ENCODE measurements around the gene FXYD2. TPM values are rescaled to one million over a fixed set of nuclear protein-coding genes. Genes with fewer than 3 reads are reported as not detected.

The FXYD2 gene
- total RNA-seq, 3 donors from 2014 or later = 1.2 to 9.1 (median 1.5) TPM

DNA sequence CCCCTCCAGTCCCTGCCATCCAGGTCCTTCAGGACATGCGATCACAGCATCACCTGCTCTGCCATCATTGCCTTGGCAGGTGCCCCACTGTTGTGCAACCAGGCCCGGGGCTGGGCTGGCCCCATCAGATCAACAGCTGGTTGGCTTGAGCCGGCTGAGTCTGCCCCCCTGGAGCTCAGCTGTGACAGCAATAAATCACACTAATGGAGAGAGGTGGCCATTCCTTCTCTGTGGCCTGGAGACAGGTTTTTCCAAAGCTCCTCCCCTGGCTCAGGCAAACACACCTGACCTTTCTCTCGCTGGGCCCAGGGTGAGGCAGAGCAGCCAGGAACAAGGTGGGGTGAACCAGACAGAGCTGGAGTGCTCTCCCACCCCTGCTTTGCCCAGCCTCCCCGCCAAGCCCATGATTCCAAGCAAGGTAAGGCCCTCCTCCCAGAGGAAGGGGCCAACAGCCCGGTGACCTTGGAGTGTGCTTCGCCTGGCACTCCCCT lies 8.9 kb upstream of the FXYD2 start:
- intact Hi-C loops (cut with DNase I, micrococcal nuclease) = loop anchor here in 1 of 2 donors (10.0 kb wide), 1 partner anchor 221 kb away; no protein-coding TSS in a partner anchor
- H3K36me3 ChIP-seq (ENCODE audit: low read depth) = no peaks in the 10 kb centered on the region
- H3K4me1 ChIP-seq (ENCODE audit: low read depth) = peaks cover 9% of the 10 kb centered on the region
- H3K9me3 ChIP-seq = no peaks in the 10 kb centered on the region
- ATAC-seq = peak; percentile 90
- peak; percentile 87 to 91 (median 88) for DNase-seq
- TF ChIP-seq, protein P1, sequence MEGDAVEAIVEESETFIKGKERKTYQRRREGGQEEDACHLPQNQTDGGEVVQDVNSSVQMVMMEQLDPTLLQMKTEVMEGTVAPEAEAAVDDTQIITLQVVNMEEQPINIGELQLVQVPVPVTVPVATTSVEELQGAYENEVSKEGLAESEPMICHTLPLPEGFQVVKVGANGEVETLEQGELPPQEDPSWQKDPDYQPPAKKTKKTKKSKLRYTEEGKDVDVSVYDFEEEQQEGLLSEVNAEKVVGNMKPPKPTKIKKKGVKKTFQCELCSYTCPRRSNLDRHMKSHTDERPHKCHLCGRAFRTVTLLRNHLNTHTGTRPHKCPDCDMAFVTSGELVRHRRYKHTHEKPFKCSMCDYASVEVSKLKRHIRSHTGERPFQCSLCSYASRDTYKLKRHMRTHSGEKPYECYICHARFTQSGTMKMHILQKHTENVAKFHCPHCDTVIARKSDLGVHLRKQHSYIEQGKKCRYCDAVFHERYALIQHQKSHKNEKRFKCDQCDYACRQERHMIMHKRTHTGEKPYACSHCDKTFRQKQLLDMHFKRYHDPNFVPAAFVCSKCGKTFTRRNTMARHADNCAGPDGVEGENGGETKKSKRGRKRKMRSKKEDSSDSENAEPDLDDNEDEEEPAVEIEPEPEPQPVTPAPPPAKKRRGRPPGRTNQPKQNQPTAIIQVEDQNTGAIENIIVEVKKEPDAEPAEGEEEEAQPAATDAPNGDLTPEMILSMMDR (IDR thresholded peaks at IDR 0.05) = no peak
- no peak overlapping the region for H3K4me3 ChIP-seq

DNA sequence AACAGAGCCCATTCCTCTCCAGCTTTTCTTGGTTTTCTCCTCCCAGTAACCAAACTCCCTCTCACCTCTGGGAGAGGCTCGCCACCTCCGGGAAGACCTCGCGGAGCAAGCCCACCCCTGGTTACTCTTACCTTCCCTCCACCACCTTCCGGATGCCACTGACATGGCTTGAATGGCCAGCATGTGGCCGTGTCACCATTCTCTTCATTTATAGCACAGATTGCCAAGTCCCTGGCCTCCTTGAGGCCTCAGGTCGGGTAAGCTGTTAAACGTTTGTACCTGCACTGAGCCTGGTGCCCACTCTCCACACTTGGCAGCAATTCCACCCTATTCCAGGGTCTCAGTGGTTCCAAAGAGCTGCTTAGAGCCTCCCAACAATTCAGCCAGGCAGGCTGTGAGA lies 8.0 kb upstream of the FXYD2 start:
- DNase-seq = peak in 1 of 3 donors; percentile 17
- TF ChIP-seq, protein P1 (IDR thresholded peaks at IDR 0.05) = no peak

GRCh38 chr11:117831661-117832415 lies 7.3 kb upstream of the FXYD2 start:
- DNase-seq = peak in 2 of 3 donors; percentile 21 to 27
- no peak for ATAC-seq
- peaks cover 9% of the 10 kb centered on the region for H3K4me1 ChIP-seq (ENCODE audit: low read depth)

More for the DNA sequence above, 8.0 kb upstream of the FXYD2 start:
- Histone ChIP-seq H3K4me3 (no peak overlapping the region), H3K9me3 (no peaks in the 10 kb centered on the region), H3K4me1 (ENCODE audit: low read depth) (peaks cover 9% of the 10 kb centered on the region), H3K36me3 (ENCODE audit: low read depth) (no peaks in the 10 kb centered on the region)
- intact Hi-C loops (cut with DNase I, micrococcal nuclease) = loop anchor here in 1 of 2 donors (10.0 kb wide), 1 partner anchor 222 kb away; no protein-coding TSS in a partner anchor
- no peak for ATAC-seq

DNA sequence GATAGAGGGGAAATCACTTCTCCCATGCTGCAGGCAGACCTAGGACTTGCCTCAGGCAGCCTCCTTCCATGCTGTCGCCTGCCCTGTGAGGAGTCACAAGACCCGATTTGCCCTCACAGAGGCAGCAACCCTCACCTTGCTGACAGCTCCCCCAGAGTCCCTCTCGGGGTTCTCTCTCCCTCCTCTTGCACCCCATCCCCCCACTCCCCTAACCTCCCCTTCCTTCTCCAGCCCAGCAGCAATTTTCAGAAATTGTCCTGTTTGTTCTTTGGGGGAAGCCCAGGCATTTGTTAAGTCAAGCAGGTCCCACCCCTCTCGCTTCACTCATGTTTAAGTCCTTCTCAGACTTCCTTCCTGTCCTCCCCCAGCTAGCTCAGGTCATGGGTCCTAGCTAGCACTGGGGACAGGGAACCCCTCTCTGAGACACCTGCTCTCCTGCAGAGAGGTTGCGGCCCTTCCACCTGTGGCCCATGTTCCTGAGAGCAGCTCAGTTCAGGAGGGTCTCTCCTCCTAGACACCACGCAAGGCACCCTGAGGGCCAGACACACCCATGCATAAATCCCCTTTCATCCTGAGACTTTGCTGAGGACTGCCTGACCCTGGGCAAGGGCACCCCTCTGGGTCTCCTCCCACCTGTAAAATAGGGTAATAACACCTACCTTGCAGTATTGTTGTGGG lies 6.3 kb upstream of the FXYD2 start:
- H3K4me3 ChIP-seq = no peak overlapping the region
- DNase-seq = peak in 1 of 3 donors; percentile 16
- TF ChIP-seq, protein P1 (IDR thresholded peaks at IDR 0.05) = no peak
- ATAC-seq = no peak
- no peaks in the 10 kb centered on the region for H3K9me3 ChIP-seq
- peaks cover 9% of the 10 kb centered on the region for H3K4me1 ChIP-seq (ENCODE audit: low read depth)
- intact Hi-C loops (cut with DNase I, micrococcal nuclease) = loop anchor here in 1 of 2 donors (10.0 kb wide), 1 partner anchor 224 kb away; no protein-coding TSS in a partner anchor
- H3K36me3 ChIP-seq (ENCODE audit: low read depth) = no peaks in the 10 kb centered on the region

More at GRCh38 chr11:117831661-117832415, 7.3 kb upstream of the FXYD2 start:
- H3K36me3 ChIP-seq (ENCODE audit: low read depth) = no peaks in the 10 kb centered on the region
- H3K9me3 ChIP-seq = no peaks in the 10 kb centered on the region
- no peak overlapping the region for H3K4me3 ChIP-seq
- TF ChIP-seq, protein P1 (IDR thresholded peaks at IDR 0.05) = no peak
- intact Hi-C loops (cut with DNase I, micrococcal nuclease) = loop anchor here in 1 of 2 donors (10.0 kb wide), 1 partner anchor 223 kb away; no protein-coding TSS in a partner anchor

- no peaks in the 10 kb centered on the region for H3K36me3 ChIP-seq (ENCODE audit: low read depth)
- intact Hi-C loops (cut with DNase I, micrococcal nuclease) = loop anchor here in 1 of 2 donors (10.0 kb wide), 1 partner anchor 225 kb away; no protein-coding TSS in a partner anchor
- no peak overlapping the region for H3K4me3 ChIP-seq
- peak in 1 of 3 donors; percentile 45 for DNase-seq
- no peaks in the 10 kb centered on the region for H3K9me3 ChIP-seq
- H3K4me1 ChIP-seq (ENCODE audit: low read depth) = peaks cover 9% of the 10 kb centered on the region
- ATAC-seq = no peak
- TF ChIP-seq, protein P1 (IDR thresholded peaks at IDR 0.05) = no peak
Measured at GRCh38 chr11:117830072-117830471, 5.5 kb upstream of the FXYD2 start.

All from mucosa of descending colon (tissue), 3 donors.